ENCODE results near the gene UBTD1.
"Not testable (repeated sequence)": the region's sequence is repeated elsewhere in the genome, so short reads cannot be mapped to it uniquely, and the experiment has no call there.

UBTD1 gene

DNA sequence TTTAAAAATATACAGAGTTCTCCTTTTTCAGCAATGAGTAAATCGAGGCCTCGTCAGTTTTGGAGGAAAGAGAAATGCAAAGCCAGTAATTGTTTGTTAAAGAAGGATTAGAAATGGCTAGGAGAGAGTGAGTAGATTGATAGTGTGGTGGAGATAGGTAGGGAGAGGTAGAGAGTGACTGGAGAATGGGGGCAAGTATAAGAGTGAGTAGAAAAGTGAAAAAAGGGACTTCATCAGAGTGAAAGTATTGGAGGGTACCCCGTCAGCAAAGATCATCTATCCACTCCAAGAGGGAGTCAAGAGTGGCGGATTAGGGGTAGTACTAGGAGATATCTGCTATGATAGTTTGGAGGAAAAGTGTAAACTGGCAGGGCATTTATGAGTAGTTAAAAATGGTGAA, 64.6 kb downstream of the UBTD1 start:
- no peak for DNase-seq (ENCODE audit: low read depth)

DNA sequence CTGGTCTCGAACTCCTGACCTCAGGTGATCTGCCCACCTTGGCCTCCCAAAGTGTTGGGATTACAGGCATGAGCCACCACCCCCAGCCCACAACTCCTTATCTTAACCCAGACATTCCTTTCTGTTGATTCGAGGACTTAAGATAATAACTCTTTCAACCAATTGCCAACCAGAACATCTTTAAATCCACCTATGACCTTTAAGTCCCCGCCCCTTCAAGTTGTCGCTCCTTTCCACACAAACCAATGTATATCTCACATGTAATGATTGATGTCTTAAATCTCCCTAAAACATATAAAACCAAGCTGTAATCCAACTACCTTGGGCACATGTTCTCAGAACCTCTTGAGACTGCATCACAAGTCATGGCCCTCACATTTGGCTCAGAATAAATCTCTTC, 66.1 kb downstream of the UBTD1 start:
- DNase-seq (ENCODE audit: low read depth): no peak

DNA sequence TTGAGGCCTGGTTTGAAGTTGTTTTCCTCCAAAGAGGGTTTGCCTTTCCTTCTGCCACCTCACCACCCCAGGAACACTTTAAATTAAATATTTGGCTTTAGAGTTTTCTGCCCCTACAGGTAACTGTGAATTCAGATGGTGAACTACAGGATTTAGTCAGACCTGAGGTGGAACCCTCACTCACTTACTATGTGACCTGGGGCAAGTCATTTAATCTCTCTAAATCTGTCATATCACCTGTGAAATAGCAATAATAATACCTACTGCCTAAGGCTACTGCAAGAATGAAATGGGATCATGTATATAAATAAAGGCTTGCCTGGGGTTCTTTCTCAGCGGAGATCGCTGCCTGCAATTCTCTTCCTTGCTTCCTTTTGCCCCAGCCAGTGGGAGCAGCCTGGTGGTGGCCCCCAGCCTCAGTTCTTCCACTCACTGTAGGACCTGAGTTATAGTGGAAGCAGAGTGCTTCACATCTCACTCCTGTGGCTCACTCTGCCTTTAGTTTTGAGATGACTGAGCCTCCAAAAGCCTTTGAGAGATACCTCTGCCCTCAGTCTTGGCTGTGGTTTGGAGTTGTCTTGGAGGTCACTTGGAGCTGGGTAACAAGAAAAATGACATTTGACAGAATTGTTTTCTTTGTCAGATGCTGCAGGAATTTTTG, 67.7 kb downstream of the UBTD1 start:
- DNase-seq (ENCODE audit: low read depth): no peak

DNA sequence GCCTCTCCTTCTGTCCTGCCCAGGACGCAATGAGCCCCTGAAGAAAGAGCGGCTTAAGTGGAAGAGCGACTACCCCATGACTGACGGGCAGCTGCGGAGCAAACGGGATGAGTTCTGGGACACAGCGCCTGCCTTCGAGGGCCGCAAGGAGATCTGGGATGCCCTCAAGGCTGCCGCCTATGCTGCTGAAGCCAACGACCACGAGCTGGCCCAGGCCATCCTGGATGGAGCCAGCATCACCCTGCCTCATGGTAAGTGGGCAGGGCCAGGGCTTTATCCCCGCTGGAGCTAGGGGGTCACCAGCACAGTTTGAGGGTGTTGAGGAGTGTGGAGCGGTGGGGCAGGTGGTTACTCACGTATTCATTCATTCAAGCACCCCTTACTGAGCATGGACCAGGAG, 69.2 kb downstream of the UBTD1 start:
- no peak for DNase-seq (ENCODE audit: low read depth)

DNA sequence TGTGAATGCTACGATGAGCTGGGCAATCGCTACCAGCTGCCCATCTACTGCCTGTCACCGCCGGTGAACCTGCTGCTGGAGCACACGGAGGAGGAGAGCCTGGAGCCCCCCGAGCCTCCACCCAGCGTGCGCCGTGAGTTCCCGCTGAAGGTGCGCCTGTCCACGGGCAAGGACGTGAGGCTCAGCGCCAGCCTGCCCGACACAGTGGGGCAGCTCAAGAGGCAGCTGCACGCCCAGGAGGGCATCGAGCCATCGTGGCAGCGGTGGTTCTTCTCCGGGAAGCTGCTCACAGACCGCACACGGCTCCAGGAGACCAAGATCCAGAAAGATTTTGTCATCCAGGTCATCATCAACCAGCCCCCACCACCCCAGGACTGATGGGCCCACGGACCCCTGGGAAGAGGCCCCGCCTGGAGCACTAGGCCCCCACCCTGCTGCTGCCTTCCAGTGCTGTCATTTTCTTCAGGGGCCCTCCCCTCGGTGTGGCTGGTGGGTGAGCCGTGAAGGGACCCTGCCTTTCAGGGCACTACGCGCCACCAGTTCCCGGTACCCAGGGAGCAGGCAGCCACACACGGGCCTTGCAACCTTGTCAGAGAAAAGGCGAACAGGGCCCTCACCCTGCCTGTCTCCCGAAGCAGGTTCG, 71.5 kb downstream of the UBTD1 start:
- DNase-seq (ENCODE audit: low read depth): no peak

DNA sequence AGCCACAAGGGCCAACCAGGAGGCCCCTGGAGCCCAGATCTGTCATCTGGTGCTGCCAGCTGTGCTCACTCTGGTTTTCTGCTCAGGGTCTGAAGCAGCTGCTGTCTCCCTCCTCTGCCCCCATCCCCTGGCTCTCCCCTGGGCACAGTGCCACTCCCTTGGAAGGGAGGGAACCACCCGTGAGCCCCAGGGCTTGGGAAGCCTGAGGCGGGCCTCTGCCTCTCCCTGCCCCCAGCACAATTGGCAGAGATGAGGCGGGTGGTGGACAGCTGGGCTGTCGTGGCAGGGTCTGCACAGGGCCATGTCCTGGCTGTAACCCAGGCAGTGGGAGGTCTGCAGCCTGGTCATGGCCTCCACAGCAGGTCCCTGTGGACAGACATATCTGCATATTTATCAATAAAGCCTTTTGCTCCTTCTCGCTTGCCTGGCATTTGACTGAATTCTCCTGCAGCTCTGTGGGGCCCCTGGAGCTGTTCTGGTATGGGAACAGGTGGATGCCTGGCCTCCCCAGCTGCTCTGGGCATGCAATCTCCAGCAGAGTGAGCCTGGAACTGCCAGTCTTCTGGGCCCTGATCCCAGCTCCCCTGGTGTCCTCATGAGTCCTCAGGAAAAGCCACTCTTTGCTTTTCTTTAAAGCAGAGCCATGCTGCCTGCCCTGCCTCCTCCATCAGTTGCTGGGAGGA, 72.2 kb downstream of the UBTD1 start:
- no peak for DNase-seq (ENCODE audit: low read depth)

DNA sequence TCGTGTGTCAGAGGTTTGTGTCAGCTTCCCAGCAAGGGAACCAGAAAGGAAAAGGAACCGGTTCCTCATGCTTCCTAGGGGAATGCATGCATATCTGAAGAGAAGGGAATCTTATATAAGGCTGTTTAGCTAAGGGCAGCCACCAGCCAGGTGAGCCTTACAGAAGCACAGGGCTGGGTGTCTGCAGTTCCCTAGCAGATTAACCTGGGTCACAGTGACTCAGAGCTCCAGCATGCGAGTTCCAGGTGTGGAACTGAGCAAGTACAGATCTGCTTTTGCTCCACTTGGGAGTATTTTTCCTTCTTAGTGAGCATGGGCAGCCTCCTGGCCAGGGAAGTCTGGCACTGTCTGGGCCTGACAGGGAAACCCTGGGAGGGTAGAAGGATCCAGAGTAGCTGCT, 72.9 kb downstream of the UBTD1 start:
- DNase-seq (ENCODE audit: low read depth): no peak

DNA sequence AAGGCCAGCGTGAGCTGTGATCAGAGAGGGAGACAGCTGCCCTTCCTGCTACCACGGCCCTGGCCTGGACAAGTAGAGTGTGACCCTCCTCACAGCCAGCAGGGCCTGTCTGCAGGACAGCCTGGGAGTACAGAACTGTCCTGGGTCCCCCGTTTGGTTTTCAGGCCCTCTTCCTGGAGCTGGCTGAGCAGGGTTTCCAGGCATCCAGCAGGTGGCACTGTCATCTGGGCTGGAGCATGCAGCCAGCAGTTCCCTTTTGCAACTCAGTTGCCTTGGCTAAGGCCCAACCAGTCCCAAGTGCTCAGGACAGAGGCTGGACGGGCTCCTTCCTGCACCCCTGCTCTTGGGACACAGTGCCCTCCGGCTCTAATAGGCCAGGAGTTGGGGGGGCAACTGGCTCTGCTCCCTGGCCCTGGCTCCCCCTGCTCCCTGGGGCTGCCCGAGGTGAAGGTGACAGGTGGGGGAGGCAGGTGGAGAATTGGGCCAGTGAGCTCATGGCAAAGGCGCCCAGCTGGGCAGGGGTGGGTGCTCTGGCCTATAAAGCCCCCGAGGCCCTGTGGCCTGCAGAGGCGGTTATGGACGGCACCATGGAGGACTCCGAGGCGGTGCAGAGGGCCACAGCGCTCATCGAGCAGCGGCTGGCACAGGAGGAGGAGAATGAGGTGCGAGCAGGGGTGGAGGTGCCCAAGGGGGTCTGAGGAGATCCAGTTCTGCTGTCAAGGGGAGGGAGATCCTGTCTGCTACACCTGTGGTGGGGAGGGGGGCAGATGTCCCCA, 73.7 kb downstream of the UBTD1 start, which contains the start of gene ANKRD2:
Gene ANKRD2, plus strand, starts transcription at position 566 of the 776 bp plus-strand sequence. Its CDS starts 10 bp downstream, at position 576.
- DNase-seq (ENCODE audit: low read depth): no peak

DNA sequence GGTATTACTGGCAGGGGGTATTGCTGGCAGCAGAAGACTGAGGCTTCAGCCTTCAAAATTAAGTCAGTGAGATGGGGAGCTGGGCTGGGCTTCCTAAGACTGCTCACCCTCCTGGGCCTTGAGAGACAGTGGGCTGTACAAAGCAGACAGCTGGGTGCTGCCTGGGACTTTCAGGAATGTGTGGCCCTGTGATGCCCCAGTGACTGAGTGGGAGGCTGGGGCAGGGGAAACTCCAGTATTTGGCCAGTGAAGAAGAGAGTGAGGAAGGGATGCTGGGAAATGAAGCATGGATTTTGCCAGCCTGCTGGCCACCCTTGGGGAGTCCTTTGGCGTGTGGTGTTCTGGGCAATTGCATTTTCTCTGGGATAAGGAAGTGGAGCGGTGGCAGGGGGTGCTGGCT, 74.3 kb downstream of the UBTD1 start:
- DNase-seq (ENCODE audit: low read depth): no peak

DNA sequence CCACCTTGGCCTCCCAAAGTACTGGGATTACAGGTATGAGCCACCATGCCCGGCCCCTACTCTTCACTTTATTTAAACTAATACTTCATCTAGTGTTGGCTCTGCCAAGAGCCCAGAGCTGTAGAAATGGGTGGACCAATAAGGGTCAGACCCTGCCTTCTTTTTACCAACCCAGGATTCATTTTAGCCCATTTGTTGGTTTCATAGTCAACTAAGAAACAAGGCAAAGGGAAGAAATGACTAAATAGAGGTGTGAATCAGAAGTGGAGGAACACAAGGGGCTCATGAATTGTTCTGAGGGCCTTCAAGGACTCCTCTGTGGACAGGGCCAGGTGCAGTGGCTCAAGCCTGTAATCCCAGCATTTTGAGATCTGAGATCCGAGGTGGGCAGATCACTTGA, 74.9 kb downstream of the UBTD1 start:
- no peak for DNase-seq (ENCODE audit: low read depth)

DNA sequence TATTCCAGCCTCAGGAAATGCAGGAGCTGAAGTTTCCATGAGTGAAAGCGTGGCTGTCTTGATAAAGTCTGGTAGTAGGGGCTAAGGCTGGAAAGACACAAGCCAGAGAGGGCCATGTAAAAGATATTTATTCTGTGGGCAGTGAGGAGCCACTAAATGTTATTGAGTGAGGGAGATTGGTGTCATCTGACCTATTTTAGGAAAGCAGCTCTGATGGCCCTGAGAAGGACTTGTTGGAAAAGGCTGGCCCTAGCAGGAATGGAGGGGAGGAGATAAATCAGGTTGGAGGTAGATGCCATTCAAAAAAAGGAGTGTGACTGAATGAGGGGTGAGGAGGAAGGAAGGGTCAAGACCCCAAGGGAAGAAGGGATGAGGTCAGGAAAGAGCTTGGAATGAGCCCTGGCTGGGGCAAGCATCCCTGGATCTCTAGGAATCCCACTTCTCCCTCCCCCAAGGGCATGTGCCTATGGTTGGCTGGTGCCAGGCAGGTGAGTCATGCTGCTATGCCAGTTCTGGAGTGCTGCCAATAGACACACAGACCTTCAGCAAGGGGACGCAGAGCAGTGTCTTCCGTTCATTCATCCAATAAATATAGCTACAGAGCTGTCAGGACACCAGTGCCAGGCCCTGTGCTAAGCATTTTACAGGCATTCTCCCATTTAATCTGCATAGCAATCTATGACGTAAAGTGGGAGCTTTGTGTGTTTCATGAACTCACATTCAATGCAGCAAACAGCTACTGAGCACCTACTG, 75.8 kb downstream of the UBTD1 start:
- peak; percentile 75 for DNase-seq (ENCODE audit: low read depth)

DNA sequence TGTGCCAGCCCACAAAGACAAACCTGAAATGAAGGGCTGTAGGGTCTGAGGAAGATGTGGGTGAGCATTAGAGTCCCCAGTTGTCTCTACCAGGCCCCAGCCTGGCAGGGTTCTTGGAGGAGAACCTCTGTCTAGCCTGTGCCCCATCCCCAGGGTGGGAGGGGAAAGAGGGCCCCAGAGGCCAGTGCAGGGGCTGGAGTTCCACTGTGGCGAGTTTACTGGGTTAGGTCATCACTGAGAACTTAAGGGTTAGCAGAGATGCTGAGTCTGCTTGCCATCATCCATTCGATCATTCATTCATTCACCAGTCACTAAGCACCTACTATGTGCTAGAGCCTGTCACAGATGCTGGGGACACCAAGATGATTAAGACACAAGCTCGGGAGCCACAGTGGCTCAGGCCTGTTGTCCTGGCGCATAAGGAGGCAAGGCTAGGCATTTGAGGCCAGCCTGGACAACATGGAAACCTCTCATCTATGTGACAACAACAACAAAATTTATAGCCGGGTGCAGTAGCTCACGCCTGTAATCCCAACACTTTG, 76.5 kb downstream of the UBTD1 start:
- DNase-seq (ENCODE audit: low read depth): no peak

DNA sequence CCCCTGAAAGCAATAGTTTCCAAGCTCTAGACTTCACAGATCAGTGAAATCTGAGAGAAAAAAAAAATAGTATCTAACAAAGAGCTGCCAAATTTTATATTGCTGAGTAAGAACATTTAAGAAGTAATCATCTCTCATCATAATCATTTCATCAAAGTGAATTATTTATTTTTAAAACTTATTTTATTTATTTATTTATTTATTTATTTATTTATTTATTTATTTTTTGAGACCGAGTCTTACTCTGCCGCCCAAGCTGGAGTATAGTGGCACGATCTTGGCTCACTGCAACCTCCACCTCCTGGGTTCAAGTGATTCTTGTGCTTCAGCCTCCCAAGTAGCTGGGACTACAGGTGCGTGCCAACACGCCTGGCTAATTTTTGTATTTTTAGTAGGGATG, 77.8 kb downstream of the UBTD1 start:
- not testable (repeated sequence) for DNase-seq (ENCODE audit: low read depth)

DNA sequence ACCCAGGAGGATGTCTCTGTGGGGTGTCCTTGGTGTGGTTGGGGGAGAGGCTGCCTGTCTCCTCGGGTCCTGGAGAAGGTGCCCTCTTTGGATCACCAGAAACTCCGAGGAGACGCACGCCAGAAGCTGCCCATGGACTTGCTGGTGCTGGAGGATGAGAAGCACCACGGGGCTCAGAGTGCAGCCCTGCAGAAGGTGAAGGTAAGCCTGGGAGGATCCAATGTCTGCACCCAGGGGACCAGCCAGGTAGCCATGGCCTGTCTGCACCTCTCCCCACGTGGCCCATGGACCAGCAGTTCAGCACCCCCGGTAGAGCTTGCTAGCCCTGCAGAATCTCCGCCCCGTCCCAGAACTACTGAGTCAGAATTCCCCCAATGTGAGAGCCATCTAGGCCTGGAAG, 79.0 kb downstream of the UBTD1 start:
- no peak for DNase-seq (ENCODE audit: low read depth)

DNA sequence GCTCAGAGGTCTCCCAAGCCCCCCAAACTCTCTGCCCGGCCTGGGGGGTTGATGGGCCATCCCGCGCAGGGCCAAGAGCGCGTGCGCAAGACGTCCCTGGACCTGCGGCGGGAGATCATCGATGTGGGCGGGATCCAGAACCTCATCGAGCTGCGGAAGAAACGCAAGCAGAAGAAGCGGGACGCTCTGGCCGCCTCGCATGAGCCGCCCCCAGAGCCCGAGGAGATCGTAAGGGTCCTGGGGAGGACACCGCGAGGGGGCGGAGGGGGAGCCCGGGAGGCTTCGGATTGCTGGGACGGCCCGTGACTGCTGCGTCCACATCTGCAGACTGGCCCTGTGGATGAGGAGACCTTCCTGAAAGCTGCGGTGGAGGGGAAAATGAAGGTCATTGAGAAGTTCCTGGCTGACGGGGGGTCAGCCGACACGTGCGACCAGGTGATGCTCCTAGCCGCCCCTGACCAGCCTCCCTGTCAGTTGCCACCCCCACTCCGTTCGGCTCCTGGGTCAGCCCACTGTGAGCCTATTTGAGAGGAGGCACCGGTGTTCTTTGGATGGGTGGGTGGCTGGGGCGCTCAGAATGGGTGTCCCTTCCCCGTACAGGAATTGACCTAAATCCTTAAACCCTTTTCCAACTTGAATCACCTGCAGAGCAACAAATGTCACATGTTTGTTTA, 79.6 kb downstream of the UBTD1 start:
- no peak for DNase-seq (ENCODE audit: low read depth)

DNA sequence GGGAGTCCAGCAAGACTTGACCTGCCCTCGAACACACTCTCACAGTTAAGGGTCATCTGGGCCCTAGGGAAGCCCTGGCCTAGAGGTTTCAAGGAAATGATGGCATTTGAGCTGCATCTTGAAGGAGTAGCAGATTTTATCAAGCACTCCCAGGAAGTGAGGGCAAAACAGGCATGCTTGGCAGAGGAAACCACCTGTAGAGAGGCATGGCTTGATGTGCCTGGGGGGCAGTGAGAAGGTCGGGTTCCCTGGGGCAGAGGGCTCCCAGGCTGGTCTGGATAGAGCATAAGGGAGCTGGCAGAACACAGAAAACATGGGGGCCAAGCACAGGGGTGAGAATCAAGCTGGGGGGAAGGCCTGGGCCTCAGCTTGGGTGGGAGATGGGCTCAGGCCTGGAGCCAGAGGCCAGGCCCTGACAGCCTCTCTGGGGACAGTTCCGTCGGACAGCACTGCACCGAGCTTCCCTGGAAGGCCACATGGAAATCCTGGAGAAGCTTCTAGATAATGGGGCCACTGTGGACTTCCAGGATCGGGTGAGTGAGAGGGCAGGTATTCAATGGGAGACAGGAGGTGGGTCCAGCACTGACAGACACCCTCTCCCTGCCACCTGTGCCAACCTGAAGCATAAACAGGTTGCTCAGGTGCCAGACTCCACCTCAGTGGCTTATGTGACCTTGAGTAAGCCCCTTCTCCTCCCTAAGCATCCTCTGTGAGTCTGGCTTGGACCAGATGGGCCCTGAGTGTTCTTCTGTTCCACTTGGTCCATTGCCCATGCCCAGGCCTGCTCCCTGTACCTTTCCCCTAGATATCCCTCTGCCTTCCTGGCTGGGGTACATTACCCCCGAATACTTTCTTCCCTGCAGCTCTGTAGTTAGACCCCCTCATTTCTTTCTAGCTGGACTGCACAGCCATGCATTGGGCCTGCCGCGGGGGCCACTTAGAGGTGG, 82.0 kb downstream of the UBTD1 start:
- no peak for DNase-seq (ENCODE audit: low read depth)

DNA sequence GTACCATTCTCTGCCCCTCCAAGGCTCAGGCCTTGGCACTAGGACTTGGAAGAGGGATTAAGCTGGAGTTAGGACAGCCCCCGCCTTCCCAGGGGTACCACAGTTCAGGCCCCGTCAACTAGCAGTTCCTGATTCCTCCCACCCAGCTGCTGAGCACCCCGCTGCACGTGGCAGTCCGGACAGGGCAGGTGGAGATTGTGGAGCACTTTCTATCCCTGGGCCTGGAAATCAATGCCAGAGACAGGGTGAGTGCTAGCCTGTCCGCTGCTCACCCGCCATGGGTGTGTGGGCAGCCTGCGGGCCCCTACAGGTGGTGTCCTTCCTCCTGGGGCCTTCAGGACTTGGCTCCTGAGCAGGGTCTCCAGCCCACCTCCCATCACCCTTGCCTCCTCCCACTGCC, 83.4 kb downstream of the UBTD1 start:
- DNase-seq (ENCODE audit: low read depth): no peak

DNA sequence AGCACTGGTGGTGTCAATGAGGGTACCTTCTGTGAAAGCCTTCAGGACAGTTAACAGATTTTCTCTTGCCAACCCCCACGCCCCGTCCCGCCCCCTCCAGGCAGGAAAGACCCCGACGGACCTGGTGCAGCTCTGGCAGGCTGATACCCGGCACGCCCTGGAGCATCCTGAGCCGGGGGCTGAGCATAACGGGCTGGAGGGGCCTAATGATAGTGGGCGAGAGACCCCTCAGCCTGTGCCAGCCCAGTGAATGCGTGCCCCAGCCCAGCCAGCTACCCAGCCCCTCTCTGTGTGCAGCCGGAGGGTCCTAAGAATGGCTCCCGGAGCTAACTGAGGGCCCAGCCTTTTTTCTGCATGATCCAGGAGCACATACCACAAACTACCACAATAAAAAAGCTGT, 84.8 kb downstream of the UBTD1 start:
- DNase-seq (ENCODE audit: low read depth): no peak

DNA sequence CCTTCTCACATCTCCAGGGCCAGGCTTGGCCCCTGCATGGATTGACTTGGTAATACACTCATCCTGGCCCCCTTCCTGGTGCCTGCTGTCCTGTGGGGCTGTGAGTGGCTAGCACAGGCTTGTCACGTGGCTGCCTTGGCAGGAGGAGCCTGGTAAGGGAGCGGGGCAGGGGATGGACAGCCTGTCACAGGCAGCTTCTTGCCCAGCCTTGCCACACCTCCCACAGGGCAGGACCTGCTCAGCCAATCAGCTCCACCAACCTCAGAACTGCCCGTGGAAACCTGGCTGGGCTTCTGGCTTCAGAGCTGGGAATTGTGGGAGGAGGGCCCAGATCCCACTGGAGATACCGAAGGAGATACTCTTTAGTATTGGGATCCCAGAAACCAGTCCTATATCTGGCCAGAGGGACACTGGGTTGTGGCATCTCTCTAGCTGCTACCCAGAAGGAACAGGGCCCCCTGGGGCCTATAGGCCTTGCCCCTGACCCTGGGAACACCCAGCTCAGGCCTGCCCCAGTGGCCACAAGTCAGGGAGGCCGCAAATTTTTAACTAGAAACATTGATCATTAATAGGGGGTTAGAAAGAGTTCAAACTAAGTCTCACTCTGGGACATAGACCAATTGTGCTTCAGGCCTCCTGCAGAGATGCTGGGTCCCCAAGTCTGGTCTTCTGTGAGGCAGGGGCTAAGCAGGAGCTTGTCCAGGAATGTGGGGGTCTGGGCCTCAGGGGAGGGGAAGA, 85.5 kb downstream of the UBTD1 start, which contains the start of gene HOGA1:
Gene HOGA1, plus strand, starts transcription at position 330 of the 738 bp plus-strand sequence. Its CDS starts 315 bp downstream, at position 645.
- DNase-seq (ENCODE audit: low read depth): no peak
